Stimulated activated effector memory CD8-positive, alpha-beta T cell treated with anti-CD3 and anti-CD28 coated beads, Interleukin-12 subunit alpha, Interleukin-12 subunit beta, amount 100 ng/mL, for 72 hours (primary cell): ENCODE measurements around the gene APBB1.

ENCODE experiments used
- ATAC-seq: fragments of 150-1000 bp; cut with Tn5 transposase; 2 replicates; pipeline ENCODE4 v1.10.0; 2021
- DNase-seq, 2 donors: peaks; one replicate each; pipeline ENCODE4 v3.0.0; 2021 to 2022; ENCODE audit warnings: low spot score in 2 of 2
- H3K27ac Mint-ChIP-seq: one replicate; pipeline ENCODE4 v1.8.0; 2022; ENCODE audit warnings: mild to moderate bottlenecking, mixed read lengths
- H3K36me3 Mint-ChIP-seq: one replicate; pipeline ENCODE4 v1.8.0; 2022; ENCODE audit warnings: mild to moderate bottlenecking, mixed read lengths
- H3K4me1 Mint-ChIP-seq: one replicate; pipeline ENCODE4 v1.8.0; 2022; ENCODE audit warnings: mixed read lengths
- H3K4me3 Mint-ChIP-seq: one replicate; pipeline ENCODE4 v1.8.0; 2022; ENCODE audit warnings: mild to moderate bottlenecking, mixed read lengths
- H3K9me3 Mint-ChIP-seq: one replicate; pipeline ENCODE4 v1.8.0; 2022; ENCODE audit warnings: mixed read lengths

Gene APBB1

DNA sequence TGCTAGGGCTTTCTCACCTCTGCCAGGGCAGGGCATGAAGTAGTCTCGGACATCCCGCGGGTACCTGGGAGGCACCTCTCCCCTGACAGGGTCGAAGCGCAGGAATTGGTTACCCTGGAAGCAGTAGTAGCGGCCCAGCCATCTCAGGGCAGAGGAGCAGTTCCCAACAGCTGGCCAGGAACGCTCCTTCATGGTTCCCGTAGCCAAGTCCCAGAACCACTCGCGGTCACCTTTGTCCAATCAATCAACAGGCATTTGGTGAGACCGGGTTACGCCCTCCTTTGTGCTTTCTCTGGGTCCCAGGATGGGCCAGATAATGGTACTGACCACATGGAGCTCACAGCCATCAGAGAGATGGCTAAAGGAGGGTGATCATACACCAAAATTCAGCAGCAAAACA lies 18.5 kb upstream of the APBB1 start:
- H3K4me3 Mint-ChIP-seq: no peak overlapping the region

DNA sequence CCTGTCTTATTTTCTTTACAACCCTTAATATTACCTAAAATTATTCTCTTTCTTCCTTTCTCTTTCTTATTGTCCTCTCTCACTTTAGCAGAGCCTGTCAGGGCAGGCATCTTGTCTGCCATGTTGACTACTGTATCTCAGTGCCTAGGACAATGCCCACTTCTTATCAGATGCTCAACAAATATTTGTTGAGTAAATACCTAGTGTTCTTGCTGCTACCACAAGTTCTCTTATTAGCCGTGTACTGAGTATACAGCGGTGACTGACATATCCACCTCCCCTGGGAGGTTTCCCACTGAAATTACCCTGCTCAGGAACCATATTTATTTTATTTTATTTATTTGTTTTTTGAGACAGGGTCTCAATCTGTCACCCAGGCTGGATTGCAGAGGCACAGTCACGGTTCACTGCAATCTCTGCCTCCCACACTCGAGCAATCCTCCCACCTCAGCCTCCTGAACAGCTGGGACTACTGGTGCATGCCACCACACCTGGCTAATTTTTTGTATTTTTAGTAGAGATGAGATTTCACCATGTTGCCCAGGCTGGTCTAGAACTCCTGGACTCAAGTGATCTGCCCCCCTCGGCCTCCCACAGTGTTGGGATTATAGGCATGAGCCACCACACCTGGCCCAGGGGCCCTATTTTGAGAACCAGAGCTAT lies 15.2 kb upstream of the APBB1 start:
- no peak overlapping the region for H3K27ac Mint-ChIP-seq
- ATAC-seq (no peak), DNase-seq (no peak)
- H3K9me3 Mint-ChIP-seq: no peaks in the 10 kb centered on the region
- no peak overlapping the region for H3K4me3 Mint-ChIP-seq
- peaks cover 13% of the 10 kb centered on the region for H3K4me1 Mint-ChIP-seq
- H3K36me3 Mint-ChIP-seq: no peaks in the 10 kb centered on the region

More for the DNA sequence above, 18.5 kb upstream of the APBB1 start:
- Mint-ChIP-seq H3K9me3 (no peaks in the 10 kb centered on the region), H3K27ac (no peak overlapping the region), H3K4me1 (peaks cover 5% of the 10 kb centered on the region), H3K36me3 (peaks cover 5% of the 10 kb centered on the region)
- ATAC-seq: no peak
- no peak for DNase-seq

DNA sequence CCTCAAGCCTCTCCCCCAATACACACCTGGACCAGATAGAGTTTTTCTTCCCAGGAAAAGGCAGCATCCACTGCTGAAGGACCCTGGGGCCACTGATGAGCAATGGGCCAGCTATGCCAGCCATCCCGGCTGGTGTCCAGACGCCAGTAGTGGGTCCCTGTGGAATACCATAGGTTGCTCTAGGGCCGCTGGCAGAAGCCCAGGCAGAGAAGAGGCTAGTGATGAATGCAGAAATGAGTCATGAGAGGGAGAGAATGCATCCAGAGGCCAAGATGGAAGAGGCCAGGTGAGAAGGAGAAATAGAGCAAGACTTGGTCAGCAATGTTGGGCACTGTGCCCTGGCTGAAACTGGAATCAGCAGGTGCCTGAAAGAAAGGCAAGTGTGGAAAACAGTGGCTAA lies 13.0 kb upstream of the APBB1 start:
- no peaks in the 10 kb centered on the region for H3K36me3 Mint-ChIP-seq
- H3K4me1 Mint-ChIP-seq: peaks cover 13% of the 10 kb centered on the region
- no peak overlapping the region for H3K4me3 Mint-ChIP-seq
- no peak for DNase-seq
- H3K9me3 Mint-ChIP-seq: no peaks in the 10 kb centered on the region
- ATAC-seq: no peak
- H3K27ac Mint-ChIP-seq: no peak overlapping the region

DNA sequence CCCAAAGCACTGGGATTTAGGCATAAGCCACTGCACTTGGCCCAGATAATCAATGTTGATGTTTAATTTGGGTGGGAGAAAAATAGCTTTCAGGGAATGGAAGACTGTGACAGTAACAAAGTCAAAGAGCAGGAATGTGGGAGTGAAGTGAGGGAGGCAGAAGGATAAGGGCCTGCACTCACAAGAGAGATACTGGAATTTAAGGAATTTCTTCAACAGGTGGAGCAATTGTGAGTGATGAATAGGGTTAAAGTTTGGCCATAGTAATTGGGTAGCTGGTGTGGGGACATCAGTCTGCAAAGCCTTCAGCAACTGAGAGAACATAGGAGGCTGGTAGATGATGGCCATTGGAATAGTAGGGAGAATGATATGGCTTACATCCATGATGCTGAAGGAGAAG lies 8.6 kb upstream of the APBB1 start:
- H3K4me3 Mint-ChIP-seq: no peak overlapping the region
- peaks cover 7% of the 10 kb centered on the region for H3K4me1 Mint-ChIP-seq
- H3K27ac Mint-ChIP-seq: no peak overlapping the region
- no peak for ATAC-seq
- no peak for DNase-seq
- no peaks in the 10 kb centered on the region for H3K36me3 Mint-ChIP-seq
- no peaks in the 10 kb centered on the region for H3K9me3 Mint-ChIP-seq

DNA sequence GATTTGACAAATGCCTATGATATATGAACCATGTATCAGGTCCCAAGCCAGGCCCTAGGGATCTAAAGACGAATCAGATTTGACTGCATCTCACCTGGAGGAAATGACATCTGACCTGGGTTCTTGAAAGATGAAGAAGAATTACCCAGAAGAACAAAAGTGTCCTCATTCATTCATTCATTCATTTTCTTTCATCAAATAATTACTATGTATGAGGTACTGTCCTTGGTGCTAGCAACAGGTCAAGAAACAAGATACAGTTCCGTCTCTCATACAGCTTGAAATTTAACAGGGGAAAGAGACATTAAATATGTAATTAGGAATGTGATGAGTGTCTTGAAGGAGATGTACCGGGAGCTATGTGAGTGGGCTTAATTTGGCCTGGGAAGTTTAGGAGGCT lies 1.8 kb upstream of the APBB1 start:
- no peak for DNase-seq
- peaks cover 5% of the 10 kb centered on the region for H3K4me1 Mint-ChIP-seq
- no peak for ATAC-seq
- H3K9me3 Mint-ChIP-seq: no peaks in the 10 kb centered on the region
- no peak overlapping the region for H3K27ac Mint-ChIP-seq
- no peaks in the 10 kb centered on the region for H3K36me3 Mint-ChIP-seq
- H3K4me3 Mint-ChIP-seq: no peak overlapping the region

DNA sequence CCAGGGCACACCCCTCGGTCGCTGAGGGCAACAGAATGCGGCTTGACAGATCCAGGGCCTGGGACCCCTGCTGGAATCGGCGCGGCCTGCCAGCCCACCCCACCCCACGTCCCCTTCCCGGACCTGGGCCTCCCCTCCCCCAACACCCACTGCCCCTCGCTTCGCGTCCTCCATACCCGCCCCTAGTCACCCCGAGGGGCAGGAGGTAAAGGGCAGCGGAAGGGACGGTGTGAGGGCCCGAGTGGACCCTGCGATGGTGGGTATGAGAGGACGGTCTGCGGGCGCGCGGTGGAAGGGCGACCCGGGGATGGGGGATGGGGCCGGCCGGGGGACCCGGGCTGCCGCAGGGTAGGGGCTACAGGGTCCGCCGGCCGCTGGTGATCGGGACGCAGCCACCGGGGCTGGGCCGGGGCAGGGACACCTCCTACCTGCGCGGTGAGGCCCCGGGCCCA lies 311 bp downstream of the APBB1 start:
- Mint-ChIP-seq H3K36me3 (no peaks in the 10 kb centered on the region), H3K4me3 (no peak overlapping the region), H3K27ac (no peak overlapping the region), H3K4me1 (peaks cover 5% of the 10 kb centered on the region), H3K9me3 (no peaks in the 10 kb centered on the region)
- ATAC-seq (peak; percentile 16), DNase-seq (no peak)

DNA sequence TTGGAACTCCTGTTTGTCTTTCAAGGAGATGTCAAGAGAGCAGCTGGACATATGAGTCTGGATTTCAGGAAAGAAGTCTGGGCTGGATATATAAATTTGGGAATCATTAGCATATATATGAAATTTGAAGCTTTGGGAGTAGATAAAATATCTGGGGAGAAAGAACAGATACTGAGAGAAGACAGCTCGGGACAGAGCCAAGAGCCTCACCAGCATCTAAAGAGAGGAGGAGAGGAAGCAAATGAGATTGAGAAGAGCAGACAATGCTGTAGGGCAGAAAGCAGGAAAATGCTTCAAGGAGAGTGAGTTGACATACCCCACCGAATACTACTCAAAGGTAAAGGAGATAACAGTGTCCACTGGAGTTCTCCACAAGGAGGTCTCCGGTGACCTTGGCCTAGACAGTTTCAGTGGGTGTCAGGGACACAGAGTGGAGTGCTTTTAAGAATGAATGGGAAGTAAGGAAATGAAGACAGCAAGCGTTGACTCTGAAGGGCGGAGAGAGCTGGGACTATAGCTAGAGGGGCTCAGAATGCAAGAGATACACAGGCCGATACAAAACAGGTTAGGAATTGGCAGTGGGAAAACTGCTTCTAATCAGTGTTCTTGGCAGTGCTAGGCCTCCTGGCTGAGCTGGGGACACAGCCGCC lies 862 bp downstream of the APBB1 start:
- no peak for DNase-seq
- Mint-ChIP-seq H3K4me3 (no peak overlapping the region), H3K9me3 (no peaks in the 10 kb centered on the region), H3K4me1 (peaks cover 8% of the 10 kb centered on the region), H3K27ac (no peak overlapping the region), H3K36me3 (no peaks in the 10 kb centered on the region)
- no peak for ATAC-seq

DNA sequence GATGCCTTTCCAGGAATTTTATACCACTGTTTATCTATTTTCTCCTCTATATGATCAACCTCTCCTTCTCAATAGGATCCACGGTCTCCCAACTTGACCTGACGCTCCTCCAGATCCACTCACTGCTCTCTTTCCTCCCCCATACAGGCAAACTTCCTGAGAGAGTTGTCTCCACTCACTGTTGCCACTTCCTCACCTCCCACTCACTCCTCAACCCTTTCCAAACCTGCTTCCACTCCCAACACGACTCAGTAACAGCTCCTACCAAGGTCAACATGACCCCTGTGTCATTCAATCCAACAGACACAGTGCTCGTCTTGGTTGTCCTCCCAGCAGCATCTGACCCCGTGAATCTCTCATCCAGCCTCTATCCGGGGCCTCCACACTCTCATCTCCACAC lies 3.1 kb downstream of the APBB1 start:
- Mint-ChIP-seq H3K4me3 (no peak overlapping the region), H3K4me1 (peaks cover 18% of the 10 kb centered on the region), H3K36me3 (peaks cover 2% of the 10 kb centered on the region), H3K9me3 (no peaks in the 10 kb centered on the region), H3K27ac (no peak overlapping the region)
- DNase-seq: no peak
- ATAC-seq: no peak

DNA sequence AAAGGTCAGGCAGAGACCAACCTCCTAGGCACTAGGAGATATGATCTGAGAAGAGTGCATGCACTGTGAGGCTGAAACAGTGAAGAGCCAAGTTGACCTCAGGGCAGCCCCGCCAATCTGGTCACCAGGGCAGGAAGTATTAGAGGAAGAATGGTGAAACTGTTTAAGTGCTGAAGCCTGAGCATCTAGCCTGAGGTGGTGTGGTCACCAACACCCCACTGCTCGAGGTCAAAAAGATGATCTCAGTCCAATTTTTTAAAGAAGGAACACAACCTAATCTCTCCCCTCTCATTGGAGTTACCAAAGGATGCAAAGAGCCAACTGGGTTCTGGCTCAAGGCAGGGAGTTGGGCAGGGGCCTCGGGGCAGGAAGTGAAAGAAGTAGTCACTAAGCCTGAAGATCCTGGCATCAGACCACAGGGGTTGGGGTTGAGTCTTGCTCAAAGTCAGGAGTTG lies 4.0 kb downstream of the APBB1 start:
- DNase-seq (peak in 1 of 2 donors; percentile 58), ATAC-seq (peak; percentile 68)
- Mint-ChIP-seq H3K27ac (no peak overlapping the region), H3K4me1 (peaks cover 18% of the 10 kb centered on the region), H3K36me3 (peaks cover 5% of the 10 kb centered on the region), H3K4me3 (no peak overlapping the region), H3K9me3 (no peaks in the 10 kb centered on the region)

DNA sequence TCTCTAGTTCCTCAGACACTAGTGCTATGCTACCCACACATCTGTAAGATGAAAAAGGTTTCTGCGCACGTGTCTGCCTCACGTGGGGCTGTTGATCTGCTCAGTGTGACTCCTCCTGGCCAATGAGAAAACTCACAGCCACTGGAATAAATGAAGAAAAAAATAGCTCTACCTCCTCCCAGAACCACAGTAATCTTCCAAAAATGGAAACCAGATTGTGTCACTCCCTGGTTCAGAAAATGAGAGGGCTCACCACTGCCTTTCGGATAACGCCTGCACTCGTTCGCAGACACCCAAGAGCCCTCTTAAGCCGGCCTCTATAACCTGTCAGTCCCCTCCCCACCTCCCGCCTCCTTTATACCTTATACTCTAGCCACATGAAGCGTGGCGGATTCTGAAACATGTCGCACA lies 5.1 kb downstream of the APBB1 start:
- H3K36me3 Mint-ChIP-seq: peaks cover 12% of the 10 kb centered on the region
- DNase-seq (no peak), ATAC-seq (peak; percentile 42)
- no peaks in the 10 kb centered on the region for H3K9me3 Mint-ChIP-seq
- H3K4me3 Mint-ChIP-seq: no peak overlapping the region
- H3K4me1 Mint-ChIP-seq: peaks cover 13% of the 10 kb centered on the region
- no peak overlapping the region for H3K27ac Mint-ChIP-seq

DNA sequence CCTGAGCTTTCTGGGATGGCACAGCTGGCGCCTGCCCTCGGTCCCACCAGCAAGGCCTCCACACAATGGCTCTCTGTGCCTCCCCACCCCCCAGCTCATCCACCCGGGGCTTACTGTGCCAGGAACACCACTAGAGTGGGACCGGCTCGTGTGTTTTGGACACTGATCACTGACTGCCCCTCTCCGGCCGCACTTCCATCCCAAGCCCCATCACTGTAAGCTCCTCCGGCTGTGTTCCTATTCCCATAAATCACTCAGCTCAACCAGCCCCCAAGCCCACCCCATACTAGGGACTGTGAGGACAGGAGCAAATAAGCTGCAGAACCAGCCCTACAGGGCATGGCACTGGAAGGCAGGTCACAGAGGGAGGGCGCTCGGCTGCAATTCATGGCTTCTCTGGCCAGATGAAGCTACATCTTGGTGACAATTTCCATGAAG lies 7.3 kb downstream of the APBB1 start:
- Mint-ChIP-seq H3K36me3 (peaks cover 12% of the 10 kb centered on the region), H3K27ac (no peak overlapping the region), H3K4me3 (no peak overlapping the region), H3K4me1 (peaks cover 28% of the 10 kb centered on the region), H3K9me3 (no peaks in the 10 kb centered on the region)
- no peak for ATAC-seq
- no peak for DNase-seq

DNA sequence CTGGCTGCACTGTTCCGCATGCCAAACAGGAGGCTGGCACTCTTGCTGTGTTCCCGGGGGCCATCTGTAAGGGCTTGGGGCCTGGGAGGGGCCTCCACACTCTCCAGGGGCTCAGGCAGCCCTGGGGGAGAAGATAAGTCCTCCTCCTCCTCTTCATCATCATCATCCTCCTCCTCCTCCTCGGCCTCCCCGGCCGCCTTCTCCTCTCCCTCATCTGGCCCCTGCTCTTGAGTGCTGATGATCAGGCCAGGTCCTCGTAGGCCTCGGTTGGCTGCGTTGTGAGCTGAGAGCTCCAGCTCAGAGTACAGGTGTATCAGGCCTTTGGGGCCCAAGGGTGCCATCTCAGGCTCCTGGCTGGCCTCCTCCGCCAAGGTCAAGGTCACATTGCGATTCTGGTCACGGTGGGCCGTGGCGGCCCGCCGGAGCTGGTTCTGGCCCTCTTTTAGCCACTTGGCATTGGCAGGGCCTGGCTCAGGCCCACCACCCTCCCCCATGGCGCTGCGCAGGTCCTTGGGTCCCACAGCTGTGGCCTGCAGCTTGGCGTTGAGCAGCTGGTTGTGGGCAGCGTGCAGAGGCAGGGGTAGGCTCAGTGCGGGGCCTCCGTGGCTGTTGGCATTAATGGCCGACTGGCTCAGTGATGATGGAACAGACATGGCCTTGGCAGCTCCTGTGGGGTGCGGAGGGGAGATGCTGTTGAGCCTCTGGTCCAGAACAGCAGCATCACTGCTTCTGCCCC lies 8.0 kb downstream of the APBB1 start:
- Mint-ChIP-seq H3K4me3 (no peak overlapping the region), H3K36me3 (peaks cover 12% of the 10 kb centered on the region), H3K27ac (no peak overlapping the region), H3K4me1 (peaks cover 35% of the 10 kb centered on the region), H3K9me3 (no peaks in the 10 kb centered on the region)
- no peak for ATAC-seq
- no peak for DNase-seq

DNA sequence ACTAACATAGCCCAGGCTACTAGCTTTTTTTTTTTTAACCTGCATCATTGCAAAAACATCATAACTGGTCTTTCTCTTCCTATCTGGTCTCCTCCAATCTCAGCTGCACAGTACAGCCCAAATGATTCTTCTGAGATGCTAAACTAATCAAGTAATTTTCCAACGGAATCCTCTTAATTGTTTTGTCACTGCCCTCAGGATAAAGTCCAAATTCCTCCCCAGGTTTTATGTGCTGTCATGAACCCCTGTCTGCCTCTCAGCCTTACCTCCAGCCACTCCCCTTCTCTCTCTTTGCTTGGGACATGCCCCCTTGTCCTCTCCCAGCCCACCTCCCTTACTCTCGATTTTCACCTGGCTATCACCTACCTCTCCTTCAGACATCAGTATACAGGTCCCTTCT lies 12.5 kb downstream of the APBB1 start:
- Mint-ChIP-seq H3K4me3 (no peak overlapping the region), H3K4me1 (peaks cover 60% of the 10 kb centered on the region), H3K9me3 (no peaks in the 10 kb centered on the region), H3K27ac (peak overlapping the region; percentile 4), H3K36me3 (peaks cover 24% of the 10 kb centered on the region)
- DNase-seq: no peak
- no peak for ATAC-seq

DNA sequence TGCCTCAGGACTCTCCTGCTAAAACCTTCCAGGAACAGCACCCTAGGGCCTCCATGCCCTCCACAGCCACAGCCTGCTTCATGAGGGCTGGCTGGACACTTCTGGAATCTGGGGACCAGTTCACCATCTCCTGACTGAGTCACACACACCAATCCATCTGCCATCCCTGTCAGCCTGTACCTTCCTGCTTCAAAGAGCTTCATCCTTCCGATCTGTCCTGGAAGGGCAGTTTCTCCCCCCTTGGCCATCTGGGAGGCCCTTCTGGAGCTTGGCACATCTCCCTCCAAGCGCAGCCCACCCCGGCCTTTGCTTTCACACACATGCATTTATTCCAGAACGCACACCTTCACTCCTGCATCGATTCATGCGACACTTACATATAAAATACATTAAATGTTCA lies 13.0 kb downstream of the APBB1 start:
- Mint-ChIP-seq H3K36me3 (peaks cover 27% of the 10 kb centered on the region), H3K27ac (no peak overlapping the region), H3K4me3 (no peak overlapping the region), H3K9me3 (no peaks in the 10 kb centered on the region), H3K4me1 (peaks cover 65% of the 10 kb centered on the region)
- ATAC-seq (no peak), DNase-seq (no peak)

DNA sequence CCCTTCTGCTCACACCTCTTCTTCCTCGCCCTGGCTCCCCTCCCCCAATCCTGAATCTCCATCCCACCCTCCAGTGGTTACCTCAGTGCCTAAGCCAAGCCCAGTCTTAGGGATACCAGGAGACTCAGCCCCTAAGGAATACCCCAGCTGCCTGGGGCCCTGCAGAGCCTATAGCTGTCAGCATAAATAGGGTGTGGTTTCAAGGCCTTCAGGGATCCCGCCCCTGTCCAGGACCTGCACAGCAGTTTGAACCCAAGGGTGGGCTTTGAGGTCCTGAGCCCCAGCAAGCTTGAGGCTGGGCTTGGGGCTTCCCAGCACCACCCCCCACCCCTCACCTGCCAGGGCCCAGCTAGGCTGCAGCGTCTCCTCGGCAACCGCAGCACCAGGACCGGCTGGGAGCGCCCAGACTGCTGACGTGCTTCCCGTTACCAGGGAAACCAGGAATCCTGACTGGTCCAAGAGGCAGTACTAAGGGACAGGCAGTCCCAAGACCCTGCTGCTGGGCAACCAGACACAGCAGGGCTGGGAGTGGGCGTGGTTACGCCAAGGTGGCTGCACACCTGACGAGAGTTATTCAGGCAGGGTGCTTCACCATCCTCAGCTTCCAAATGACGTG lies 13.7 kb downstream of the APBB1 start:
- H3K9me3 Mint-ChIP-seq: no peaks in the 10 kb centered on the region
- peaks cover 31% of the 10 kb centered on the region for H3K36me3 Mint-ChIP-seq
- peak in 1 of 2 donors; percentile 45 for DNase-seq
- no peak overlapping the region for H3K27ac Mint-ChIP-seq
- H3K4me1 Mint-ChIP-seq: peaks cover 69% of the 10 kb centered on the region
- H3K4me3 Mint-ChIP-seq: no peak overlapping the region
- no peak for ATAC-seq
